OCI-LY7 (cell line): ENCODE data around the gene SLC38A9. TPM values are rescaled to one million over a fixed set of nuclear protein-coding genes. Genes with fewer than 3 reads are reported as not detected.

Source experiments
- BruUV-seq: library from RNA; stranded (reverse); fragments of 400-500 nt; replicated peaks from 2 replicates; lab custom pipeline; 2021; lab: Mats Ljungman, UMichigan
- CTCF ChIA-PET: fragments of 300-600 bp; sonication (Branson Sonifier 250); formaldehyde crosslinking; loops from one replicate; lab custom pipeline; 2022; ENCODE audit warnings: antibody characterized with exemption; ENCODE audit not compliant: unreplicated experiment; lab: Charles Lee
- POLR2A ChIA-PET: fragments of 300-600 bp; sonication (Branson Sonifier 250); formaldehyde crosslinking; loops from one replicate; lab custom pipeline; 2022; ENCODE audit warnings: antibody characterized with exemption; lab: Charles Lee
- DNase-seq: peaks from one replicate; pipeline ENCODE4 v3.0.0-alpha.2; 2015; ENCODE audit warnings: low spot score
- H2AFZ ChIP-seq: fragments of 200-600 bp; sonication (generic), shearing (Covaris generic); 2 replicates; pipeline ENCODE4 v1.6.1; 2014; ENCODE audit warnings: mild to moderate bottlenecking, antibody characterized with exemption, low read length, moderate library complexity
- H3K27ac ChIP-seq: fragments of 200-600 bp; sonication (generic); 2 replicates; pipeline ENCODE4 v1.5.1; 2014; ENCODE audit warnings: mixed run types, low read depth, mild to moderate bottlenecking, moderate library complexity, low read length, inconsistent platforms; ENCODE audit not compliant: poor library complexity, severe bottlenecking
- H3K36me3 ChIP-seq: fragments of 200-600 bp; sonication (generic); 2 replicates; pipeline ENCODE4 v1.6.1; 2014; ENCODE audit warnings: mild to moderate bottlenecking, antibody characterized with exemption, low read length, moderate library complexity, mixed read lengths; ENCODE audit not compliant: insufficient read depth
- H3K4me1 ChIP-seq: fragments of 200-600 bp; sonication (generic); 2 replicates; pipeline ENCODE4 v1.5.1; 2014; ENCODE audit warnings: mild to moderate bottlenecking, low read length; ENCODE audit not compliant: insufficient read depth, poor library complexity, severe bottlenecking
- H3K4me2 ChIP-seq: fragments of 200-600 bp; sonication (generic); 2 replicates; pipeline ENCODE4 v1.6.1; 2014; ENCODE audit warnings: mild to moderate bottlenecking, low read length
- H3K4me3 ChIP-seq: fragments of 200-600 bp; sonication (generic); 2 replicates; pipeline ENCODE4 v1.5.1; 2014; ENCODE audit warnings: mild to moderate bottlenecking, low read depth, low read length; ENCODE audit not compliant: poor library complexity, severe bottlenecking
- H3K79me2 ChIP-seq: fragments of 200-600 bp; sonication (generic); 2 replicates; pipeline ENCODE4 v1.6.1; 2016; ENCODE audit warnings: low read depth, mild to moderate bottlenecking, low read length, moderate library complexity, mixed read lengths; ENCODE audit not compliant: insufficient read depth
- H3K9me2 ChIP-seq: fragments of 200-600 bp; sonication (generic); 2 replicates; pipeline ENCODE4 v1.6.1; 2016; ENCODE audit warnings: mild to moderate bottlenecking, low read length, mixed read lengths; ENCODE audit not compliant: insufficient read depth
- H3K9me3 ChIP-seq: fragments of 200-600 bp; sonication (generic); 2 replicates; pipeline ENCODE4 v1.6.1; 2014; ENCODE audit warnings: mild to moderate bottlenecking, mixed run types, low read length, mixed read lengths
- H4K20me1 ChIP-seq: fragments of 200-600 bp; sonication (generic); 2 replicates; pipeline ENCODE4 v1.6.1; 2014; ENCODE audit warnings: mild to moderate bottlenecking, antibody characterized with exemption, low read length, moderate library complexity, mixed read lengths; ENCODE audit not compliant: insufficient read depth
- EZH2phosphoT487 ChIP-seq: fragments of 200-600 bp; sonication (generic); IDR thresholded peaks from 2 replicates; pipeline ENCODE4 v1.6.1; 2018; ENCODE audit warnings: low read depth, borderline replicate concordance, mild to moderate bottlenecking, mixed run types, antibody characterized with exemption, low read length, moderate library complexity, mixed read lengths
- intact Hi-C: fragments of 100-400 bp; cut with micrococcal nuclease; formaldehyde crosslinking; loops from one replicate; pipeline ENCODE4 v1.10.0; 2022; ENCODE audit not compliant: unreplicated experiment
- total RNA-seq, 2 experiments: library from RNA; depleted of rRNA in 1 of 2; stranded (reverse); fragments of >200 nt in 1 of 2; shearing (Covaris generic) in 1 of 2; gene quantifications; 2 replicates each; pipeline ENCODE4 v1.2.3, GENCODE V29; 2014 to 2022
- TF ChIP-seq, protein P1 (sequence below): fragments of 200-600 bp; sonication (generic); conservative IDR thresholded peaks from 2 replicates; pipeline ENCODE4 v1.5.1; 2014; ENCODE audit warnings: mild to moderate bottlenecking, antibody characterized with exemption, low read length, moderate library complexity, mixed read lengths

Gene SLC38A9
- total RNA-seq, 2 experiments from 2014 or later, result 20.1 to 27.7 TPM

DNA sequence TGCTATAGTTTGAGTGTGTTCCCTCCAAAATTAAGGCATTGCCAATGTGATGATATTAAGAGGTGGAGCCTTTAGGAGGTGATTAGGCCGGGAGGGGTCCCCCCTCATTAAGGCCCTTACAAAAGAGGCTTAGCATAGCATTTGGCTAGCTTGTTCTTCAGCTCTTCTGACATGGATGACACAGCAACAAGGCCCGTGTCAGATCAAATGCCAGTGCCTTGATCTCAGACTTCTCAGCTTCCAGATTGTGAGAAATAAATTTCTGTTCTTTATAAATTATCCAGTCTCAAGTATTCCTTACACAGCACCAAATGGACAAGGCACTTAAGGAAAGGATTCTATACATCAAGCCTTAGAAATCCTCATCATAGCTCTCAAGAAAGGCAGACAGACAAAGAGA lies 31.8 kb downstream of the SLC38A9 start:
- TF ChIP-seq EZH2phosphoT487, result no peak
- TF ChIP-seq, protein P1, sequence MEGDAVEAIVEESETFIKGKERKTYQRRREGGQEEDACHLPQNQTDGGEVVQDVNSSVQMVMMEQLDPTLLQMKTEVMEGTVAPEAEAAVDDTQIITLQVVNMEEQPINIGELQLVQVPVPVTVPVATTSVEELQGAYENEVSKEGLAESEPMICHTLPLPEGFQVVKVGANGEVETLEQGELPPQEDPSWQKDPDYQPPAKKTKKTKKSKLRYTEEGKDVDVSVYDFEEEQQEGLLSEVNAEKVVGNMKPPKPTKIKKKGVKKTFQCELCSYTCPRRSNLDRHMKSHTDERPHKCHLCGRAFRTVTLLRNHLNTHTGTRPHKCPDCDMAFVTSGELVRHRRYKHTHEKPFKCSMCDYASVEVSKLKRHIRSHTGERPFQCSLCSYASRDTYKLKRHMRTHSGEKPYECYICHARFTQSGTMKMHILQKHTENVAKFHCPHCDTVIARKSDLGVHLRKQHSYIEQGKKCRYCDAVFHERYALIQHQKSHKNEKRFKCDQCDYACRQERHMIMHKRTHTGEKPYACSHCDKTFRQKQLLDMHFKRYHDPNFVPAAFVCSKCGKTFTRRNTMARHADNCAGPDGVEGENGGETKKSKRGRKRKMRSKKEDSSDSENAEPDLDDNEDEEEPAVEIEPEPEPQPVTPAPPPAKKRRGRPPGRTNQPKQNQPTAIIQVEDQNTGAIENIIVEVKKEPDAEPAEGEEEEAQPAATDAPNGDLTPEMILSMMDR, result no peak
- BruUV-seq, result no TSS peak
- no peaks in the 10 kb centered on the region for H3K79me2 ChIP-seq
- no peaks in the 10 kb centered on the region for H4K20me1 ChIP-seq
- no peaks in the 10 kb centered on the region for H3K4me1 ChIP-seq
- no peaks in the 10 kb centered on the region for H3K36me3 ChIP-seq
- DNase-seq, result no peak
- H3K9me2 ChIP-seq, result no peaks in the 10 kb centered on the region
- CTCF ChIA-PET, result no interaction called here
- H2AFZ ChIP-seq, result no peak overlapping the region
- no peak overlapping the region for H3K4me3 ChIP-seq
- POLR2A ChIA-PET, result no interaction called here
- H3K4me2 ChIP-seq, result no peak overlapping the region
- H3K27ac ChIP-seq, result no peak overlapping the region
- H3K9me3 ChIP-seq, result no peaks in the 10 kb centered on the region
- intact Hi-C loops, result no loop called here

DNA sequence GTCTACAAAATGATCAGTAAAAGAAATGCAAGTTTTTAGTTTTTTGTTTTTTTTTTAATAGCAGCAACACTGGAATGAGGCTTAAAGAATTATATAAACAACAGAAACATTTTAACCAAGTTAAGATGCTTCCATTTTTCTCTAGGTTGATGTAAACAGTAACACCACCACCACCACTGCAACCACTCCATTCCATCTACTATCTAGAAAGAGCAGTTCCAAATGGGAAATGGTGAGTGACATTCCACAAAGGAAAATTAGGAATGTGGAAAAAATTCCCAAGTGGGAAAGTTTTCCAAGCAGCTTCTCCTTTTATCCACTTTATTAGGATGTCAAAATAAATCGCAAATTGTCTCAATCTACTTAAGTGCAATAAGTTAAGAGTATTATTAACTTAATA lies 32.6 kb downstream of the SLC38A9 start:
- BruUV-seq, result no TSS peak
- ChIA-PET POLR2A (interaction anchor here (0.8 to 1.1 kb wide), 2 partner anchors 9 to 12 kb away, joined by 3 read pairs; no protein-coding TSS in a partner anchor), CTCF (no interaction called here)
- no peak overlapping the region for H3K4me2 ChIP-seq
- no peak overlapping the region for H3K4me3 ChIP-seq
- no peaks in the 10 kb centered on the region for H3K9me3 ChIP-seq
- H3K79me2 ChIP-seq, result no peaks in the 10 kb centered on the region
- intact Hi-C loops, result no loop called here
- no peak overlapping the region for H3K27ac ChIP-seq
- H3K4me1 ChIP-seq, result no peaks in the 10 kb centered on the region
- DNase-seq, result no peak
- 0 out of 2 replicates have a peak, but pooled peaks cover under 1% of the 10 kb centered on the region for H3K36me3 ChIP-seq
- TF ChIP-seq, protein P1, result no peak
- TF ChIP-seq EZH2phosphoT487, result no peak
- H3K9me2 ChIP-seq, result no peaks in the 10 kb centered on the region
- H4K20me1 ChIP-seq, result no peaks in the 10 kb centered on the region
- H2AFZ ChIP-seq, result no peak overlapping the region

DNA sequence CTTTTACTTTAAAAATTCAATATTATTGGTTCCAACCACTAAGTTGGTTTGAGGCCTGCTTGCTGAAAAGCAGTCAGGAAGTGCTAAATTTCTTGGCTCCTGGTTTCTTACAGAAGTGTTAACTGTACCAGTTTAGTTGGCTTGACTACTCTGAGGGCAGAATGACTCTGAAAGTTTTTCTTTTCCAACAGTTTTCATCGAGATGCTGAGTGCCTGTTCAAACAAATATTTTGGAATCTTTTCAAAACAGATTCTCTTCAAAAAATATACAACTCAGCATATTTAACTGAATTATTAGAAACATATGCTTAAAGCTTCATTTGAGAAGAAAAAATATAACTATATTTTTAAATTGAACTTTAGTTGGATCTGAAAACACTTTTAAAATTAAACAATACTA lies 37.0 kb downstream of the SLC38A9 start:
- H3K9me3 ChIP-seq, result no peaks in the 10 kb centered on the region
- no peak overlapping the region for H2AFZ ChIP-seq
- no peaks in the 10 kb centered on the region for H3K79me2 ChIP-seq
- no peaks in the 10 kb centered on the region for H3K9me2 ChIP-seq
- ChIA-PET CTCF (no interaction called here), POLR2A (interaction anchor here (0.7 kb wide), 1 partner anchor 12 kb away, joined by 3 read pairs; no protein-coding TSS in a partner anchor)
- no peak overlapping the region for H3K4me2 ChIP-seq
- intact Hi-C loops, result no loop called here
- H4K20me1 ChIP-seq, result no peaks in the 10 kb centered on the region
- TF ChIP-seq, protein P1, result no peak
- TF ChIP-seq EZH2phosphoT487, result no peak
- no TSS peak for BruUV-seq
- H3K4me1 ChIP-seq, result no peaks in the 10 kb centered on the region
- H3K36me3 ChIP-seq, result peaks cover 8% of the 10 kb centered on the region; the same call in 1 of the 2 replicates
- no peak overlapping the region for H3K4me3 ChIP-seq
- H3K27ac ChIP-seq, result no peak overlapping the region
- no peak for DNase-seq
